Neural cell (in vitro differentiated cells): ENCODE data around the gene CLEC9A. TPM values are rescaled to one million over a fixed set of nuclear protein-coding genes. Genes with fewer than 3 reads are reported as not detected.

Experiments used
- H2AFZ ChIP-seq: fragments of 200-600, 300-800 bp; sonication (generic), shearing (Covaris generic); 2 replicates; pipeline ENCODE4 v1.6.0; 2014; ENCODE audit warnings: low read depth, mild to moderate bottlenecking, antibody characterized with exemption, low read length, moderate library complexity
- H3F3A ChIP-seq: fragments of 200-600 bp; shearing (Covaris generic); 2 replicates; pipeline ENCODE4 v1.6.1; 2016; ENCODE audit warnings: mild to moderate bottlenecking, moderate library complexity, mixed read lengths, antibody characterized with exemption, low read length; ENCODE audit not compliant: insufficient read depth, poor library complexity, severe bottlenecking
- H3K27ac ChIP-seq: fragments of 200-600, 300-800 bp; sonication (generic), shearing (Covaris generic); 2 replicates; pipeline ENCODE4 v1.5.1; 2014; ENCODE audit warnings: mild to moderate bottlenecking, low read length, moderate library complexity
- H3K27me3 ChIP-seq: fragments of 300-800, 200-600 bp; sonication (generic), shearing (Covaris generic); 2 replicates; pipeline ENCODE4 v1.6.0; 2014; ENCODE audit warnings: mild to moderate bottlenecking, low read depth, low read length, moderate library complexity; ENCODE audit not compliant: insufficient read depth
- H3K36me3 ChIP-seq: fragments of 300-800, 200-600 bp; sonication (generic), shearing (Covaris generic); 2 replicates; pipeline ENCODE4 v1.5.1; 2014; ENCODE audit warnings: mild to moderate bottlenecking, antibody characterized with exemption, low read length, moderate library complexity; ENCODE audit not compliant: insufficient read depth
- H3K4me2 ChIP-seq: fragments of 300-800, 200-600 bp; sonication (generic), shearing (Covaris generic); 2 replicates; pipeline ENCODE4 v1.6.0; 2014; ENCODE audit warnings: mild to moderate bottlenecking, low read length
- H3K4me3 ChIP-seq: fragments of 300-800, 200-600 bp; sonication (generic), shearing (Covaris generic); 2 replicates; pipeline ENCODE4 v1.5.1; 2014; ENCODE audit warnings: mild to moderate bottlenecking, low read length, moderate library complexity
- H3K79me2 ChIP-seq: fragments of 200-600 bp; shearing (Covaris generic); replicated peaks from 2 replicates; pipeline ENCODE4 v1.6.0; 2014; ENCODE audit warnings: mild to moderate bottlenecking, low read length, moderate library complexity; ENCODE audit not compliant: insufficient read depth
- H3K9ac ChIP-seq: fragments of 300-800, 200-600 bp; sonication (generic), shearing (Covaris generic); 2 replicates; pipeline ENCODE4 v1.6.1; 2016; ENCODE audit warnings: mild to moderate bottlenecking, low read length, mixed read lengths
- H3K9me2 ChIP-seq: fragments of 200-600 bp; shearing (Covaris generic); 2 replicates; pipeline ENCODE4 v1.6.1; 2016; ENCODE audit warnings: mild to moderate bottlenecking, low read length, mixed read lengths; ENCODE audit not compliant: insufficient read depth
- H3K9me3 ChIP-seq: fragments of 200-600, 300-800 bp; sonication (generic), shearing (Covaris generic); 2 replicates; pipeline ENCODE4 v1.6.1; 2016; ENCODE audit warnings: mild to moderate bottlenecking, mixed run types, low read length, moderate library complexity, mixed read lengths
- H4K20me1 ChIP-seq: fragments of 200-600 bp; shearing (Covaris generic); 2 replicates; pipeline ENCODE4 v1.6.1; 2016; ENCODE audit warnings: mild to moderate bottlenecking, mixed run types; ENCODE audit not compliant: insufficient read depth
- CTCF ChIP-seq: fragments of 450-650 bp; IDR thresholded peaks from 2 replicates; pipeline ENCODE4 v1.5.1; 2014; ENCODE audit warnings: antibody characterized with exemption, mild to moderate bottlenecking, moderate library complexity; ENCODE audit not compliant: poor library complexity, severe bottlenecking
- EP300 ChIP-seq: fragments of 450-650 bp; conservative IDR thresholded peaks from 2 replicates; pipeline ENCODE4 v1.6.1; 2014; ENCODE audit warnings: antibody characterized with exemption, mild to moderate bottlenecking, moderate library complexity; ENCODE audit not compliant: poor library complexity, severe bottlenecking
- EZH2 ChIP-seq: fragments of 200-600, 300-800 bp; shearing (Covaris generic), sonication (generic); IDR thresholded peaks from 2 replicates; pipeline ENCODE4 v1.6.1; 2014; ENCODE audit warnings: antibody characterized with exemption, low read length, borderline replicate concordance, mild to moderate bottlenecking; ENCODE audit not compliant: insufficient read depth, poor library complexity, severe bottlenecking
- MXI1 ChIP-seq: fragments of 450-650 bp; conservative IDR thresholded peaks from 2 replicates; pipeline ENCODE4 v1.6.1; 2014; ENCODE audit warnings: antibody characterized with exemption, mild to moderate bottlenecking; ENCODE audit not compliant: poor library complexity, severe bottlenecking
- POLR2AphosphoS5 ChIP-seq: IDR thresholded peaks from 2 replicates; pipeline ENCODE4 v1.6.1; 2012
- RAD21 ChIP-seq: fragments of 450-650 bp; conservative IDR thresholded peaks from 2 replicates; pipeline ENCODE4 v1.6.1; 2014; ENCODE audit warnings: antibody characterized with exemption, mild to moderate bottlenecking, moderate library complexity
- SMC3 ChIP-seq: fragments of 450-650 bp; conservative IDR thresholded peaks from 2 replicates; pipeline ENCODE4 v1.6.1; 2014; ENCODE audit warnings: antibody characterized with exemption, mild to moderate bottlenecking, moderate library complexity; ENCODE audit not compliant: poor library complexity
- TAF1 ChIP-seq: IDR thresholded peaks from 2 replicates; pipeline ENCODE4 v1.6.1; 2012; ENCODE audit warnings: low read depth
- polyA plus RNA-seq: library from polyadenylated mRNA; depleted of rRNA; stranded (reverse); fragments of >200 nt; gene quantifications from 2 replicates; pipeline ENCODE4 v1.2.3, GENCODE V29; 2014
- TF ChIP-seq, protein P1 (sequence below): IDR thresholded peaks from 2 replicates; pipeline ENCODE4 v1.6.1; 2012; ENCODE audit warnings: borderline replicate concordance

The CLEC9A gene
- polyA plus RNA-seq, 1 donor from 2014 or later, result not detected

GRCh38 chr12:10068644-10069043 is 38.2 kb downstream of the CLEC9A start:
- H3K9me3 ChIP-seq, result no peaks in the 10 kb centered on the region
- no peak overlapping the region for H2AFZ ChIP-seq
- no peak for TF ChIP-seq EZH2
- TF ChIP-seq, protein P1, sequence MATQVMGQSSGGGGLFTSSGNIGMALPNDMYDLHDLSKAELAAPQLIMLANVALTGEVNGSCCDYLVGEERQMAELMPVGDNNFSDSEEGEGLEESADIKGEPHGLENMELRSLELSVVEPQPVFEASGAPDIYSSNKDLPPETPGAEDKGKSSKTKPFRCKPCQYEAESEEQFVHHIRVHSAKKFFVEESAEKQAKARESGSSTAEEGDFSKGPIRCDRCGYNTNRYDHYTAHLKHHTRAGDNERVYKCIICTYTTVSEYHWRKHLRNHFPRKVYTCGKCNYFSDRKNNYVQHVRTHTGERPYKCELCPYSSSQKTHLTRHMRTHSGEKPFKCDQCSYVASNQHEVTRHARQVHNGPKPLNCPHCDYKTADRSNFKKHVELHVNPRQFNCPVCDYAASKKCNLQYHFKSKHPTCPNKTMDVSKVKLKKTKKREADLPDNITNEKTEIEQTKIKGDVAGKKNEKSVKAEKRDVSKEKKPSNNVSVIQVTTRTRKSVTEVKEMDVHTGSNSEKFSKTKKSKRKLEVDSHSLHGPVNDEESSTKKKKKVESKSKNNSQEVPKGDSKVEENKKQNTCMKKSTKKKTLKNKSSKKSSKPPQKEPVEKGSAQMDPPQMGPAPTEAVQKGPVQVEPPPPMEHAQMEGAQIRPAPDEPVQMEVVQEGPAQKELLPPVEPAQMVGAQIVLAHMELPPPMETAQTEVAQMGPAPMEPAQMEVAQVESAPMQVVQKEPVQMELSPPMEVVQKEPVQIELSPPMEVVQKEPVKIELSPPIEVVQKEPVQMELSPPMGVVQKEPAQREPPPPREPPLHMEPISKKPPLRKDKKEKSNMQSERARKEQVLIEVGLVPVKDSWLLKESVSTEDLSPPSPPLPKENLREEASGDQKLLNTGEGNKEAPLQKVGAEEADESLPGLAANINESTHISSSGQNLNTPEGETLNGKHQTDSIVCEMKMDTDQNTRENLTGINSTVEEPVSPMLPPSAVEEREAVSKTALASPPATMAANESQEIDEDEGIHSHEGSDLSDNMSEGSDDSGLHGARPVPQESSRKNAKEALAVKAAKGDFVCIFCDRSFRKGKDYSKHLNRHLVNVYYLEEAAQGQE, result no peak
- no peak for TF ChIP-seq TAF1
- TF ChIP-seq MXI1, result no peak
- no peak for TF ChIP-seq SMC3
- TF ChIP-seq POLR2AphosphoS5, result no peak
- TF ChIP-seq EP300, result no peak
- no peak for TF ChIP-seq CTCF
- no peak for TF ChIP-seq RAD21
- no peaks in the 10 kb centered on the region for H3K27me3 ChIP-seq
- no peaks in the 10 kb centered on the region for H3K36me3 ChIP-seq
- H4K20me1 ChIP-seq, result no peaks in the 10 kb centered on the region
- no peaks in the 10 kb centered on the region for H3K79me2 ChIP-seq
- no peaks in the 10 kb centered on the region for H3K9me2 ChIP-seq
- H3K4me2 ChIP-seq, result no peak overlapping the region
- H3K9ac ChIP-seq, result no peak overlapping the region
- no peak overlapping the region for H3K4me3 ChIP-seq
- H3K27ac ChIP-seq, result no peak overlapping the region
- H3F3A ChIP-seq, result no peaks in the 10 kb centered on the region

DNA sequence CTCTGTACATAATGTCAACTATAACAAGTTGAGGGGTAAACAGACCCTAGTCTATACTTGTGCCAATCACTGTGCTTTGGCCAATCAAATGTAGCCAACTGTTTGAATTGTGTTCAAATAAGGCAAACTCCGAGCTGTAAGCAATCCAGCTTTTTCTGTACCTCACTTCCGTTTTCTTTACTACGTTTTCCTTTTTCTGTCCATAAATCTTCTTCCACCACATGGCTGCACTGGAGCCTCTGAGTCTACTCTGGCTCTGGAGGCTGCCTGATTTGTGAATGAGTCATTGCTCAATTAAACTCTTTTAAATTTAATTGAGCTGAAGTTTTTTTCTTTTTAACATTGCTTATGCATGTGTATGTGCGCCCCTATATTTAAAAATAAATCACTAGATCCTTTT is 38.6 kb downstream of the CLEC9A start:
- H3F3A ChIP-seq, result no peaks in the 10 kb centered on the region
- no peaks in the 10 kb centered on the region for H3K9me2 ChIP-seq
- no peak overlapping the region for H3K27ac ChIP-seq
- H3K9me3 ChIP-seq, result no peaks in the 10 kb centered on the region
- no peak overlapping the region for H3K4me3 ChIP-seq
- H3K79me2 ChIP-seq, result no peaks in the 10 kb centered on the region
- H3K4me2 ChIP-seq, result no peak overlapping the region
- no peak overlapping the region for H2AFZ ChIP-seq
- no peak overlapping the region for H3K9ac ChIP-seq
- TF ChIP-seq EZH2 (no peak), CTCF (no peak), RAD21 (no peak), SMC3 (no peak), POLR2AphosphoS5 (no peak), MXI1 (no peak), EP300 (no peak), TAF1 (no peak)
- TF ChIP-seq, protein P1, result no peak
- H3K36me3 ChIP-seq, result no peaks in the 10 kb centered on the region
- H4K20me1 ChIP-seq, result no peaks in the 10 kb centered on the region
- H3K27me3 ChIP-seq, result no peaks in the 10 kb centered on the region
